Nucleus accumbens (tissue), 56 donors: ENCODE measurements around the gene KRTAP9-7.
A peak's percentile ranks its signal among the peaks of the same experiment; 100 is the strongest.
"Not testable (repeated sequence)": the region's sequence is repeated elsewhere in the genome, so short reads cannot be mapped to it uniquely, and the experiment has no call there.

ENCODE experiments used
- DNase-seq, 56 donors: peaks; one replicate each; lab custom pipeline; 2025; lab: John Stamatoyannopoulos, UW

Gene KRTAP9-7

GRCh38 chr17:41267711-41268110, 7.8 kb upstream of the KRTAP9-7 start:
- DNase-seq = no peak

GRCh38 chr17:41271323-41271722, 4.2 kb upstream of the KRTAP9-7 start:
- DNase-seq = not testable (repeated sequence)

GRCh38 chr17:41271858-41272257, 3.6 kb upstream of the KRTAP9-7 start:
- no peak for DNase-seq

GRCh38 chr17:41278176-41278955, 2.9 kb downstream of the KRTAP9-7 start:
- DNase-seq = no peak

GRCh38 chr17:41284043-41284442, 8.5 kb downstream of the KRTAP9-7 start:
- DNase-seq = no peak

- DNase-seq = no peak
Measured at GRCh38 chr17:41284546-41284945, 9.0 kb downstream of the KRTAP9-7 start.

GRCh38 chr17:41287050-41287449, 11.6 kb downstream of the KRTAP9-7 start:
- no peak for DNase-seq

- DNase-seq = no peak
Measured at GRCh38 chr17:41294016-41294415, 18.5 kb downstream of the KRTAP9-7 start.

GRCh38 chr17:41296846-41297245, 21.3 kb downstream of the KRTAP9-7 start:
- DNase-seq = no peak

- DNase-seq = no peak
Measured at GRCh38 chr17:41298458-41299135, 23.1 kb downstream of the KRTAP9-7 start.

GRCh38 chr17:41301204-41301790, 25.8 kb downstream of the KRTAP9-7 start:
- no peak for DNase-seq

- no peak for DNase-seq
Measured at GRCh38 chr17:41301916-41302901, 26.7 kb downstream of the KRTAP9-7 start, which contains the start of gene KRTAP29-1. TSS of gene KRTAP29-1 (minus strand) at chr17:41302851. CDS start at chr17:41302851, 0 bp downstream.

GRCh38 chr17:41302981-41303380, 27.5 kb downstream of the KRTAP9-7 start:
- DNase-seq = no peak

- no peak for DNase-seq
Measured at GRCh38 chr17:41304091-41304490, 28.6 kb downstream of the KRTAP9-7 start.

- DNase-seq = no peak
Measured at GRCh38 chr17:41307647-41308046, 32.1 kb downstream of the KRTAP9-7 start.

GRCh38 chr17:41308251-41308917, 32.9 kb downstream of the KRTAP9-7 start:
- peak in 4 of 56 donors; percentile 8 to 33 (median 10) for DNase-seq

GRCh38 chr17:41308918-41309359, 33.4 kb downstream of the KRTAP9-7 start, which contains the start of gene KRTAP16-1:
TSS of gene KRTAP16-1 (minus strand) at chr17:41309309. CDS start at chr17:41309253, 56 bp downstream.
- DNase-seq = no peak

GRCh38 chr17:41311111-41311510, 35.6 kb downstream of the KRTAP9-7 start:
- DNase-seq = no peak

- DNase-seq = no peak
Measured at GRCh38 chr17:41315204-41315794, 39.8 kb downstream of the KRTAP9-7 start, which contains the start of gene KRTAP17-1. TSS of gene KRTAP17-1 (minus strand) at chr17:41315710. CDS start at chr17:41315650, 60 bp downstream.
